ENCODE measurements around the gene XPC.
A peak's percentile ranks its signal among the peaks of the same experiment; 100 is the strongest.

DNA sequence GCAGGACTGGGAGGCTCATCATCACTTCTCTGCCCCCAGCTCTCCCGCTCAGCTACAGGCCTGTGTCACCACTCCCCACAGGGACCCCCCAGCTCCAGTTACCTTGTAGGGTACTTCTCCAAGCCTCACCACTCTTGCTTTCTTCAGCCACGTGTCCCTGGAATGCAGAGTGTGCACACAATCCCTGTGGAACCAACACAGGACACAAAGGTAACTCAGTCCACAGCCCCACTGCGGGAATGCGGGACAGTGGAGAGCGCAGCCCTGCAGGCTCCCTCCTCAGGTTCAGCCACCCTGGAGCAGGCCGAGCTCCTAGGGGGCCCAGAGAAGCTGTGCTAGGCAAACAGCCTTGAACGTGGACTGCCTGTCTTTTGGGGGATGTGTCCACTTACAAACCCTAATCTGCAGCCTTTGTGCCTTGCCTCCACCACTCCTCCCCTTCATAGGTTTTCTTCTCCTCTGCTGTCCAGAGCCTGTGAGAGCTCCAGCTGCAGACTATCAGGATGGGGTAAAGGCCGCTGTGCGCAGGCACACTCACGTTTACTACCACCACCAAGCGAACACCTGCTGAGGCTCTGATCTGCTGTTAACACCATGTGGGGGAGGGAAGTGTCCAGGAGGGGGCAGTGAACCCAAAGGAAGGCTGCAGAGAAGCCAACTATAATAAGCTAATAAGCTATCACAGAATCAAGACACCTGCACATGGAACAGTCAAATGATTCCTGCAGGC lies 26.0 kb downstream of the XPC start:
- peak; percentile 40 for TF ChIP-seq CTCF (conservative IDR thresholded peaks at IDR 0.05)
- TF ChIP-seq ZFX (IDR thresholded peaks at IDR 0.05): no peak

All from C4-2B (cell line).